HepG2 (cell line): ENCODE data around the gene DIS3L2.

Source experiments
- BHLHE40 ChIP-seq: IDR thresholded peaks from 2 replicates; pipeline ENCODE4 v1.6.1; 2011; ENCODE audit warnings: low read length, improper control_type of control experiment
- CREB1 ChIP-seq, 2 experiments: fragments of 450-650 bp in 1 of 2; IDR thresholded peaks; 2 replicates each; pipeline ENCODE4 v1.6.1; 2016 to 2017; ENCODE audit warnings: control low read depth in 1 of 2, mild to moderate bottlenecking in 1 of 2, missing compliant biosample characterization in 1 of 2, missing genetic modification characterization in 1 of 2
- ETV6 ChIP-seq: sonication (generic); formaldehyde crosslinking; conservative IDR thresholded peaks from 2 replicates; pipeline ENCODE4 v1.4.0; 2020; ENCODE audit warnings: missing genetic modification reagents
- ISL2 ChIP-seq: sonication (generic); formaldehyde crosslinking; IDR thresholded peaks from 2 replicates; pipeline ENCODE4 v1.5.0; 2020; ENCODE audit warnings: missing genetic modification reagents
- RFX5 ChIP-seq: IDR thresholded peaks from 2 replicates; pipeline ENCODE4 v1.6.1; 2011; ENCODE audit warnings: low read depth, low read length, improper control_type of control experiment
- RFXAP ChIP-seq: sonication (generic); formaldehyde crosslinking; IDR thresholded peaks from 2 replicates; pipeline ENCODE4 v1.4.0; 2020; ENCODE audit warnings: missing genetic modification reagents, borderline replicate concordance
- ZFP36 ChIP-seq: fragments of 150-350 bp; IDR thresholded peaks from 2 replicates; pipeline ENCODE4 v1.6.1; 2018; ENCODE audit warnings: borderline replicate concordance, low read length, low read depth; ENCODE audit not compliant: partially characterized antibody
- ZNF253 ChIP-seq: sonication (generic); formaldehyde crosslinking; IDR thresholded peaks from 2 replicates; pipeline ENCODE4 v1.8.0; 2022; ENCODE audit warnings: mild to moderate bottlenecking, missing genetic modification reagents, borderline replicate concordance
- ZNF382 ChIP-seq: sonication (generic); formaldehyde crosslinking; IDR thresholded peaks from 2 replicates; pipeline ENCODE4 v1.5.0; 2020; ENCODE audit warnings: missing genetic modification reagents, mild to moderate bottlenecking, borderline replicate concordance
- ZNF660 ChIP-seq: sonication (generic); formaldehyde crosslinking; IDR thresholded peaks from 2 replicates; pipeline ENCODE4 v1.5.1; 2020; ENCODE audit warnings: mild to moderate bottlenecking, low read depth, missing genetic modification reagents, borderline replicate concordance
- TF ChIP-seq, protein P1 (sequence below): sonication (generic); formaldehyde crosslinking; IDR thresholded peaks from 2 replicates; pipeline ENCODE4 v1.5.0; 2020; ENCODE audit warnings: mild to moderate bottlenecking, missing genetic modification reagents, moderate library complexity
- TF ChIP-seq, protein P2 (sequence below): sonication (generic); formaldehyde crosslinking; IDR thresholded peaks from 2 replicates; pipeline ENCODE4 v1.8.0; 2022; ENCODE audit warnings: missing genetic modification reagents, mild to moderate bottlenecking, inconsistent platforms, borderline replicate concordance

DNA sequence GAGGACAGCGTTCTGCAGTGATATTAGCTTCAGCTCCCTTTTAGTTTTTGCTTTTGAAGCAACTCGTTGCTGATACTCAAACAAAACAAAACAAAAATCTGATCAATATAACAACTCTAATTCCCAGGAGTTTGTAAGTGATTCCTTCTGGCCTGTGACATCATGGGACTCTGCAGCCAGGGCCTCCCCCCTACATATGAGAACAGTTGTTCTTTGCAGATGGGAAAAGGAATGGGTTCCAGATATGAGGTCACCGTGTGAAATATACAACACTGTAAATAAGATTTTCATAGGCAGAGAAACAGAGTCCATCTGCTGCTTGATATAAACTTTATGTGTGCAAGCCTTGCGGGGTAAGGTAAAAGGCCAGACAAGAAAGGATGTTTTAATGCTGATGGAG lies 56.7 kb downstream of the DIS3L2 start:
- TF ChIP-seq ISL2 (CRISPR knock-in tag) (no peak), CREB1 (IDR thresholded peaks at IDR 0.05) (no peak), CREB1 (CRISPR knock-in tag; IDR thresholded peaks at IDR 0.05) (no peak), ETV6 (no peak), ZNF382 (CRISPR knock-in tag) (no peak), RFXAP (CRISPR knock-in tag) (no peak), ZNF253 (CRISPR knock-in tag) (no peak), ZFP36 (no peak), ZNF660 (CRISPR knock-in tag) (no peak), RFX5 (no peak), BHLHE40 (no peak)
- TF ChIP-seq, protein P1, sequence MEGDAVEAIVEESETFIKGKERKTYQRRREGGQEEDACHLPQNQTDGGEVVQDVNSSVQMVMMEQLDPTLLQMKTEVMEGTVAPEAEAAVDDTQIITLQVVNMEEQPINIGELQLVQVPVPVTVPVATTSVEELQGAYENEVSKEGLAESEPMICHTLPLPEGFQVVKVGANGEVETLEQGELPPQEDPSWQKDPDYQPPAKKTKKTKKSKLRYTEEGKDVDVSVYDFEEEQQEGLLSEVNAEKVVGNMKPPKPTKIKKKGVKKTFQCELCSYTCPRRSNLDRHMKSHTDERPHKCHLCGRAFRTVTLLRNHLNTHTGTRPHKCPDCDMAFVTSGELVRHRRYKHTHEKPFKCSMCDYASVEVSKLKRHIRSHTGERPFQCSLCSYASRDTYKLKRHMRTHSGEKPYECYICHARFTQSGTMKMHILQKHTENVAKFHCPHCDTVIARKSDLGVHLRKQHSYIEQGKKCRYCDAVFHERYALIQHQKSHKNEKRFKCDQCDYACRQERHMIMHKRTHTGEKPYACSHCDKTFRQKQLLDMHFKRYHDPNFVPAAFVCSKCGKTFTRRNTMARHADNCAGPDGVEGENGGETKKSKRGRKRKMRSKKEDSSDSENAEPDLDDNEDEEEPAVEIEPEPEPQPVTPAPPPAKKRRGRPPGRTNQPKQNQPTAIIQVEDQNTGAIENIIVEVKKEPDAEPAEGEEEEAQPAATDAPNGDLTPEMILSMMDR (CRISPR knock-in tag) = no peak
- TF ChIP-seq, protein P2, sequence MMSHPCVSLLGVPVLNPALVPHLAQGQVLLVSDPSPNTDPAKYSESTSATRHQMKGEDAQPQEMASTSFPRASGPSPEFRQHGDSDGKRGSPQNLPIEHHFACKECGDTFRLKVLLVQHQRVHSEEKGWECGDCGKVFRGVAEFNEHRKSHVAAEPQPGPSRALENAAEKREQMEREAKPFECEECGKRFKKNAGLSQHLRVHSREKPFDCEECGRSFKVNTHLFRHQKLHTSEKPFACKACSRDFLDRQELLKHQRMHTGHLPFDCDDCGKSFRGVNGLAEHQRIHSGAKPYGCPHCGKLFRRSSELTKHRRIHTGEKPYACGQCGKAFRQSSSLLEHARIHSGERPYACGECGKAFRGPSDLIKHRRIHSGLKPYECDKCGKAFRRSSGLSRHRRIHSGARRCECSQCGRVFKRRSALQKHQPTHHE (CRISPR knock-in tag) = no peak
